ENCODE data around the gene DNAJC17. TPM values are rescaled to one million over a fixed set of nuclear protein-coding genes. Genes with fewer than 3 reads are reported as not detected.

The DNAJC17 gene
- total and polyA plus RNA-seq, 4 experiments from 2014 or later = 24.3 to 43.9 (median 36.0) TPM

- Mint-ChIP-seq H3K9me3 (no peaks in the 10 kb centered on the region), H3K4me1 (no peaks in the 10 kb centered on the region), H3K36me3 (no peaks in the 10 kb centered on the region), H3K4me3 (no peak overlapping the region), H3K27me3 (no peaks in the 10 kb centered on the region), H3K27ac (no peak overlapping the region)
- intact Hi-C loops (cut with micrococcal nuclease) = no loop called here
- CTCF ChIA-PET (ENCODE audit: partially characterized antibody) = interaction anchor here (1.1 kb wide), 1 partner anchor 49 kb away, joined by 3 read pairs; no protein-coding TSS in a partner anchor
- Histone ChIP-seq H3K27ac (ENCODE audit: low read depth, low read length) (no peak overlapping the region), H3K27me3 (ENCODE audit: insufficient read depth, low read length) (no peaks in the 10 kb centered on the region), H3K9me3 (ENCODE audit: control insufficient read depth in 1 of 2, low read length in 2 of 2) (no peaks in the 10 kb centered on the region), H3K4me1 (ENCODE audit: insufficient read depth, low read length) (no peaks in the 10 kb centered on the region), H3K36me3 (ENCODE audit: insufficient read depth, low read length) (no peaks in the 10 kb centered on the region), H3K4me3 (ENCODE audit: low read length in 2 of 2) (no peak overlapping the region)
- POLR2A ChIA-PET (ENCODE audit: partially characterized antibody) = no interaction called here
- DNase-seq = no peak
These were observed 23.6 kb upstream of the DNAJC17 start for GRCh38 chr15:40830884-40831283.

- intact Hi-C loops (cut with micrococcal nuclease) = no loop called here
- no peaks in the 10 kb centered on the region for H3K9me3 ChIP-seq (ENCODE audit: control insufficient read depth in 1 of 2, low read length in 2 of 2)
- DNase-seq = no peak
- CTCF ChIA-PET (ENCODE audit: partially characterized antibody) = interaction anchor here (1.0 kb wide), 1 partner anchor 29 kb away, joined by 3 read pairs; no protein-coding TSS in a partner anchor
- H3K4me3 Mint-ChIP-seq = no peak overlapping the region
- POLR2A ChIA-PET (ENCODE audit: partially characterized antibody) = interaction anchor here (1.1 kb wide), 1 partner anchor 135 kb away, joined by 4 read pairs; the partner anchor contains the start of gene RAD51
- H3K4me1 Mint-ChIP-seq = no peaks in the 10 kb centered on the region
- no peaks in the 10 kb centered on the region for H3K36me3 ChIP-seq (ENCODE audit: insufficient read depth, low read length)
- H3K27me3 ChIP-seq (ENCODE audit: insufficient read depth, low read length) = no peaks in the 10 kb centered on the region
- no peaks in the 10 kb centered on the region for H3K27me3 Mint-ChIP-seq
- H3K4me1 ChIP-seq (ENCODE audit: insufficient read depth, low read length) = no peaks in the 10 kb centered on the region
- H3K27ac Mint-ChIP-seq = no peak overlapping the region
- no peaks in the 10 kb centered on the region for H3K9me3 Mint-ChIP-seq
- H3K4me3 ChIP-seq (ENCODE audit: low read length in 2 of 2) = no peak overlapping the region
- H3K36me3 Mint-ChIP-seq = no peaks in the 10 kb centered on the region
- H3K27ac ChIP-seq (ENCODE audit: low read depth, low read length) = no peak overlapping the region
These were observed 21.8 kb upstream of the DNAJC17 start for GRCh38 chr15:40829115-40829514.

DNA sequence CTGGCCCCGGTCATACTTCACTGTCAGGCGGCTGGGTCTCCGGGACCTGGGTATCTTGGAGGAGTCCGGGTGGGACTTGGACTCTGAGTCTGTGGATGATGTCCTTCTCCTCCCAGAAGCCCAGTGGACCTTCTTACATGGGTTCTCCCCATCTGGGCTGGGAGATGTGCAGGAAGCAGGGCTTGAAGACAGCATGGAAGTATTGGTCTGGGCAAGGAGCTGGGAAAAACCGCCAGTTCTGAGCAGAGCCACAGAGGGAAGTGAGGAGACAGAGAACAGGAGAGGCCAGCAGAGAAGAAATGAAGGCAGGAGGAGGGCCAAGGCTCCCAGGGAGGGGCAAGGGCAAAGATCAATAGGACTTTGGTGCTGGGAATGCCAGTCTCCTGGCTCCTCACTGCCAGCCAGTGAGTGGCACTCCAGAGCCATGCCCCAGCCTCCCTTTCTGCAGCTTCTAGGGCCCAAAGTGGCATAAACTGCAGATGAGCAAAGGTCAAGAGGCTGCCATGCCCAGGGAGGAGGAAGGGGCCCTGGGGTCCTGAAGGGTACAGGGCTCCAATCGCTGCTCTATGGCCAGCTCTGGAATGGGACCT is 21.3 kb upstream of the DNAJC17 start, which contains the start of gene PPP1R14D:
Gene PPP1R14D, minus strand, starts transcription at position 262 of the 590 bp plus-strand sequence. Its CDS starts 67 bp downstream, at position 195.
- Mint-ChIP-seq H3K9me3 (no peaks in the 10 kb centered on the region), H3K27me3 (peaks cover 0 to 2% of the 10 kb centered on the region in 2 donors), H3K4me1 (no peaks in the 10 kb centered on the region), H3K27ac (no peak within 1 kb of the TSS), H3K36me3 (no peaks in the 10 kb centered on the region), H3K4me3 (no peak within 1 kb of the TSS)
- POLR2A ChIA-PET (ENCODE audit: partially characterized antibody) = no interaction called here
- H3K36me3 ChIP-seq (ENCODE audit: insufficient read depth, low read length) = no peaks in the 10 kb centered on the region
- no peaks in the 10 kb centered on the region for H3K4me1 ChIP-seq (ENCODE audit: insufficient read depth, low read length)
- CTCF ChIA-PET (ENCODE audit: partially characterized antibody) = interaction anchor here (0.6 to 1.0 kb wide), 2 partner anchors 29 to 31 kb away, joined by 3 read pairs; no protein-coding TSS in a partner anchor
- H3K9me3 ChIP-seq (ENCODE audit: control insufficient read depth in 1 of 2, low read length in 2 of 2) = no peaks in the 10 kb centered on the region
- H3K27ac ChIP-seq (ENCODE audit: low read depth, low read length) = no peak within 1 kb of the TSS
- intact Hi-C loops (cut with micrococcal nuclease) = no loop called here
- no peak within 1 kb of the TSS for H3K4me3 ChIP-seq (ENCODE audit: low read length in 2 of 2)
- no peaks in the 10 kb centered on the region for H3K27me3 ChIP-seq (ENCODE audit: insufficient read depth, low read length)
- DNase-seq = no peak

- Histone ChIP-seq H3K36me3 (ENCODE audit: insufficient read depth, low read length) (no peaks in the 10 kb centered on the region), H3K27me3 (ENCODE audit: insufficient read depth, low read length) (no peaks in the 10 kb centered on the region), H3K4me1 (ENCODE audit: insufficient read depth, low read length) (no peaks in the 10 kb centered on the region), H3K27ac (ENCODE audit: low read depth, low read length) (no peak overlapping the region), H3K9me3 (ENCODE audit: control insufficient read depth in 1 of 2, low read length in 2 of 2) (no peaks in the 10 kb centered on the region), H3K4me3 (ENCODE audit: low read length in 2 of 2) (no peak overlapping the region)
- ChIA-PET POLR2A (ENCODE audit: partially characterized antibody) (no interaction called here), CTCF (ENCODE audit: partially characterized antibody) (no interaction called here)
- no peaks in the 10 kb centered on the region for H3K4me1 Mint-ChIP-seq
- no peaks in the 10 kb centered on the region for H3K9me3 Mint-ChIP-seq
- intact Hi-C loops (cut with micrococcal nuclease) = no loop called here
- H3K4me3 Mint-ChIP-seq = no peak overlapping the region
- no peaks in the 10 kb centered on the region for H3K36me3 Mint-ChIP-seq
- no peak for DNase-seq
- H3K27me3 Mint-ChIP-seq = peaks cover 0 to 2% of the 10 kb centered on the region in 2 donors
- peak overlapping the region in 1 of 7 donors; percentile 29 for H3K27ac Mint-ChIP-seq
These were observed 19.3 kb upstream of the DNAJC17 start for GRCh38 chr15:40826423-40827075.

DNA sequence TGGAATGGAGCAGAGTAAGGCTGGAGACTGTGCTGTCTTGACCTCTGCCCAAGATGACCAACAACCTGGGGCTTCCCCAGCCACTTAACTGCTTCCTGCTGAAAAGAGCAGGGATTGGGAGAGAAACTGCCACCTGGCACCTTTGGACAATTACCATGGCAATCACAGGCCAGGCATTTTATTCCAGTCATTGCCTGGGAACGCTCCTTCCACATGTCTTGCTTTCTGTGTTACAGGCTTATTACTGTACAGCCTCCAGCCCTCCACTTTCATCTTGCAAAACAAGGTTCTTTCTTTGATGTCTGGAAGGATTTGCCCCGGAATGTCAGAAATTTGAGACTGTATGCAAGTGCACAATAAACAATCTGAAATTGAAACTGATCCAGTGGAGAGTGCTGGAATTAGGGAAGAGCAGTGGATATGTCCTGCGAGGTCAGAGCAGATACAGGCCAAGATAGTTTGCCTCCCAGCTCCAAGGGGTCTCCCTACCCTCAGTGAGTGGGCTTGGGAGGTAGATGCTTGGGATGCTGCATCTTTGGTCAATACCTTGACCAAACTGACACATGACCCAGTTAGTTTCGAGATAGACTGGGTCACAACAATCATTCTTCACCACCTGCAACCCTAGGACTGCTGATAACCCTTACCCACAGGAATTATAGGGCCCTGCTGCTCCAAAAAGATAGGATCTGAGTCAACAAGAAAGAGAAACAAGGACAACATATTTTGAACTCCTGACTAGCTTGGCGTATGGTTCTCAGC is 18.6 kb upstream of the DNAJC17 start:
- CTCF ChIA-PET (ENCODE audit: partially characterized antibody) = no interaction called here

DNA sequence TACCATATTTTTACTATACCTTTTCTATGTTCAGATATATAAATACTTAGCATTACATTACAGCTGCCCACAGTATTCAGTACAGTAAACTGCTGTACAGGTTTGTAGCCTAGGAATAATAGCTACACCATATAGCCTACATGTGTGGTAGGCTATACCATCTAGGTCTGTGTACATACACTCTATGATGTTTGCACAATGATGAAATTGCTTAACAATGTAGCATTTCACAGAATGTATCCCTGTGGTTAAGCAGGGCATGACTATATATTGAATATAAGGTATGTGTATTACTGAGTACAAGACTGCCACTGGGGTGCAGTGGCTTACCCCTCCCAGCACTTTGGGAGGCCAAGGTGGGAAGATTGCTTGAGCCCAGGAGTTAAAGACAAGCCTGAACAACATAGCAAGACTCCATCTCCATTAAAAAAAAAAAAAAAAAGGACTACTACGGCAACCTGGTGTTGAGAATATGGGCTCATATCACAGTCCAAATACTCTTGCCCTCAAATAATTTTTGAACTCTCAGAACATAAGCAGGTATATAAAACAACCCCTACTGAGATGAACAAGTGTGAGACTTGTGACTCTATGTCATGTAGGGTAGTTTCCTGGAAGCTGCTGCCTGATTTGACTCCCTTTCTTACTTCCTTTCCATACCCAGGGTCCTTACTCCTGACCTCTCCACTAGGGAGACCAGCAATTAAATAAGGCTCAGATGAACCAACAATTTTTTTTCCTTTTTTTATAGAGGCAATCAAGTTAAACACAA is 16.5 kb upstream of the DNAJC17 start:
- CTCF ChIA-PET (ENCODE audit: partially characterized antibody) = interaction anchor here (0.8 kb wide), 1 partner anchor 34 kb away, joined by 3 read pairs; no protein-coding TSS in a partner anchor
- POLR2A ChIA-PET (ENCODE audit: partially characterized antibody) = no interaction called here
- H3K9me3 Mint-ChIP-seq = no peaks in the 10 kb centered on the region
- H3K36me3 Mint-ChIP-seq = no peaks in the 10 kb centered on the region
- no peaks in the 10 kb centered on the region for H3K4me1 Mint-ChIP-seq
- peaks cover 0 to 2% of the 10 kb centered on the region in 2 donors for H3K27me3 Mint-ChIP-seq
- no peak overlapping the region for H3K27ac Mint-ChIP-seq
- no peaks in the 10 kb centered on the region for H3K9me3 ChIP-seq (ENCODE audit: control insufficient read depth in 1 of 2, low read length in 2 of 2)
- intact Hi-C loops (cut with micrococcal nuclease) = no loop called here
- no peak for DNase-seq
- H3K36me3 ChIP-seq (ENCODE audit: insufficient read depth, low read length) = no peaks in the 10 kb centered on the region
- H3K4me3 Mint-ChIP-seq = no peak overlapping the region
- no peaks in the 10 kb centered on the region for H3K4me1 ChIP-seq (ENCODE audit: insufficient read depth, low read length)
- no peak overlapping the region for H3K4me3 ChIP-seq (ENCODE audit: low read length in 2 of 2)
- H3K27me3 ChIP-seq (ENCODE audit: insufficient read depth, low read length) = no peaks in the 10 kb centered on the region
- no peak overlapping the region for H3K27ac ChIP-seq (ENCODE audit: low read depth, low read length)

More for the DNA sequence above, 18.6 kb upstream of the DNAJC17 start:
- Histone ChIP-seq H3K27me3 (ENCODE audit: insufficient read depth, low read length) (no peaks in the 10 kb centered on the region), H3K36me3 (ENCODE audit: insufficient read depth, low read length) (no peaks in the 10 kb centered on the region), H3K4me1 (ENCODE audit: insufficient read depth, low read length) (no peaks in the 10 kb centered on the region), H3K9me3 (ENCODE audit: control insufficient read depth in 1 of 2, low read length in 2 of 2) (no peaks in the 10 kb centered on the region), H3K4me3 (ENCODE audit: low read length in 2 of 2) (no peak overlapping the region), H3K27ac (ENCODE audit: low read depth, low read length) (no peak overlapping the region)
- intact Hi-C loops (cut with micrococcal nuclease) = no loop called here
- Mint-ChIP-seq H3K4me3 (no peak overlapping the region), H3K36me3 (no peaks in the 10 kb centered on the region), H3K9me3 (no peaks in the 10 kb centered on the region), H3K27ac (no peak overlapping the region), H3K27me3 (peaks cover 0 to 2% of the 10 kb centered on the region in 2 donors), H3K4me1 (no peaks in the 10 kb centered on the region)
- POLR2A ChIA-PET (ENCODE audit: partially characterized antibody) = no interaction called here
- no peak for DNase-seq
